CD4-positive, alpha-beta T cell treated with Interleukin-17A for 1 hour (primary cell): ENCODE data around the gene LILRB3.
A peak's percentile ranks its signal among the peaks of the same experiment; 100 is the strongest.
"Not testable (repeated sequence)": the region's sequence is repeated elsewhere in the genome, so short reads cannot be mapped to it uniquely, and the experiment has no call there.

Experiments used
- DNase-seq: peaks from one replicate; pipeline ENCODE4 v3.0.0-alpha.2; 2020

Gene LILRB3

DNA sequence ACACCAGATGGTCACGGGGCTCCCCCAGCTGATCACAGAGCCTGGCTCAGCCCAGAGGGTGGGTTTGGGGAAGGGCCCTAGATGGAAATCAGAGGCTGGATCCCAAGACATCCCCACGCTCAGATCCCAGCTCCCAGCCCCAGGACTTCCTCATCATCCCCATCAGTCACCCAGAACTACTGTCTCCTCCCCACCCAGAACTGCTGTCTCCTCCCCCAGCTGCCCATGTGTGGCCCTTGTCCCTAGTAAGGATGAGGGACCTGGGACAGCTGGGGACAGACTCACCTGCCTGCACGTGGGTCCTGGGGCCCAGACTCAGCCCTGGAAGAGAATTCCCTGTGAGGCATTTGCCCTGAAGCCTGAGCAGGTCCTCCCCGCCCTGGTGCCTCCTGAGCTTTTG, 19.4 kb upstream of the LILRB3 start:
- not testable (repeated sequence) for DNase-seq

DNA sequence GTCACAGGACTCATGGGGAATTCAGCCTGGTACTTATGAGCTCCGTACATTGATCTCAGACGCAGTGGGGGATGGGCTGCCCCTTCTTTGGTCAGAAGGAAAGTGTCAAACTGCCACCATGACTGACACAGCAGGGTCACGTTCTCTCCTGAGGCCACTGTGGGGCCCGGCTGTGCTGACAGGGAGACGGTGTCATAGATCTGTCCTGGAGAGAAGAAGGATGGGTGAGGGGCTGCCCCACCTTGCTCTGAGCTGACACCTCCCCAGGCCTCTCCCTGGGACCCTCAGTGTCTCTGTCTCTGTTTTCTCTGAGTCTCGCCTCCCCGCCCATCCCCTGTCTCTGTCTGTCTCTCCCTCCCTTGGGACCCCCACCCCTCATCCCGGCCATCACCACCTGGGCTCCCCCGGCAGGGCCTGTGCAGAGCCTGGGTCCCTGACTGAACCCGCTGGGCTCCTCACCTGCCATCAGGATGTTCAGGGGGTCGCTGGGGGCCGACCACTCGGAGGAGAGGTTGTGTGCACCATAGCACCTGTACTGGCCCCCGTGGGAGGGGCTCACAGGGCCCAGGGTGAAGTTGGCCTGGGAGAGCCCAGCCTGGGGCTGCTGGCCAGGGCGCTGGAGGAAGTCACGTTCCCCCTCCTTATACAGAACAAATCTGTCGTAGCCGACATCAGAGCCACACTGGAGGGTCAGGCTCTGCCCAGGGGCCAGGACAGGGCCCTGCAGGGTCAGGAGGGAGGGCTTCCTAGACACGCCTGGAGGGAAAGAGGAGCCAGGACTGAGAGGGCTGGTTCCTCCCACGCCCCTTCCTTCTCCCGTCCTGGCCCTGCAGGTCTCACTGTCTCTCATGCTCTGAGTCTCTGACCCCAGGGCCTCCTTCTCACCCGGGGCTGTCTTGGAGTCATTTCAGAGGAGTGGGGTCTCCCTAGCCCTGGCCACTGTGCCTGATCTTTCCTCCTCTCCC, 17.8 kb upstream of the LILRB3 start:
- DNase-seq = not testable (repeated sequence)

DNA sequence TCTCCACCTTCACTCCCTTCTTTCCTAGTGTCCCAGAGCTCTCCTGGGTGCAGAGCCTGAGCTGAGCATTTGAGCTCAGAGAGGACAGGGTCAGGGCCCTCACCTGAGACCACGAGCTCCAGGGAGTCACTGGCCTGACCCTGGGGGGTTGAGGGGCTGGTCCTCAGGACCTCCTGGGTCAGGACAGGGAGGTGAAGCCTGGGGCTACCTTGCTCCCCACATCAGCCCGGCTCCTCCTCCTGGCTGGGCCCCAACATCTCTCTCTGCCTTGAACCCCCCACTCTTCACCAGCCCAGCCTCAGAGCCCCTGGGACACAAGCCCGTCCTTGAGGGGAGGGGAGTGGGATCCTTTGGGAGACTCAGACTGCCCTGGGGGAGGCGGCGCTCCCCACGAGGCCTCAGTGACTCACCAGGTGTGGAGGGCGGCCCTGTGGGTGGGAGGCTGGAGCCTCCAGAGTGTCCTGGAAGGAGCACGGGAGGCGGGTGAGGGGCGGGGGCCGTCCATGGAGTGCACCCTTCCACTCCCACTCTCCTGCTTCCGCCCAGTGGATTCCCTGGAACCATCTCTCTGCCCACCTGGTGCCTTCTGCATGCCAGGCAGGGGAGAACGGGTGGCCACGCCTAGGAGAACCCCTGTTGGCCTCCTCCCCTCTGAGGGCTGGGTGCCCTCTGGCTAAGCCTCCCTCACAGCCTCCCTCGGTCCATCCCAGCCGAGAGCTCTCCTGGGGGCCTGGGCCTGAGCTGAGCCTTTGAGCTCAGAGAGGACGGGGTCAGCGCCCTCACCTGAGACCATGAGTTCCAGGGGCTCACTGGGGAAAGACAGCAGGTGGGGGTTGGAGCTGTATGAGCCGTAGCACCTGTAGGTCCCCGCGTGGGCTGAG, 16.9 kb upstream of the LILRB3 start:
- DNase-seq = not testable (repeated sequence)

DNA sequence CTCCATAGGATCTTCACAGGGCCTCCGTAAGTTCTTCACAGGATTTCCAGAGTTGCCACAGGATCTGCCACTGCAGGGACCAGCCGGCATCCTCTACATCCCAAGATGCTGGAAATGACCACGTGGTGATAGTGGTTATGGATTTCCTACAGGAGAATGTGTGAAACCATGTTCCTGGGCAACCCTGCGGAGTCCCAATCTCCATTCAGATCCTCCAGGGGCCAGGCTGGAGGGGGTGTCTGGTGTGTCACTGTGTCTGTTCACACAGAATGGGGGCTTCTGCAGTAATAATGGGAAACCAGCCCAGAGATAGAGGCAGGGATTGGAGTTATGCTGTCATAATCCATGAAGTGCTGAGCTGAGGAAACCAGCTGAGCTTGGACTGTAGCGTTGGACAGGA, 11.1 kb upstream of the LILRB3 start:
- DNase-seq = no peak

DNA sequence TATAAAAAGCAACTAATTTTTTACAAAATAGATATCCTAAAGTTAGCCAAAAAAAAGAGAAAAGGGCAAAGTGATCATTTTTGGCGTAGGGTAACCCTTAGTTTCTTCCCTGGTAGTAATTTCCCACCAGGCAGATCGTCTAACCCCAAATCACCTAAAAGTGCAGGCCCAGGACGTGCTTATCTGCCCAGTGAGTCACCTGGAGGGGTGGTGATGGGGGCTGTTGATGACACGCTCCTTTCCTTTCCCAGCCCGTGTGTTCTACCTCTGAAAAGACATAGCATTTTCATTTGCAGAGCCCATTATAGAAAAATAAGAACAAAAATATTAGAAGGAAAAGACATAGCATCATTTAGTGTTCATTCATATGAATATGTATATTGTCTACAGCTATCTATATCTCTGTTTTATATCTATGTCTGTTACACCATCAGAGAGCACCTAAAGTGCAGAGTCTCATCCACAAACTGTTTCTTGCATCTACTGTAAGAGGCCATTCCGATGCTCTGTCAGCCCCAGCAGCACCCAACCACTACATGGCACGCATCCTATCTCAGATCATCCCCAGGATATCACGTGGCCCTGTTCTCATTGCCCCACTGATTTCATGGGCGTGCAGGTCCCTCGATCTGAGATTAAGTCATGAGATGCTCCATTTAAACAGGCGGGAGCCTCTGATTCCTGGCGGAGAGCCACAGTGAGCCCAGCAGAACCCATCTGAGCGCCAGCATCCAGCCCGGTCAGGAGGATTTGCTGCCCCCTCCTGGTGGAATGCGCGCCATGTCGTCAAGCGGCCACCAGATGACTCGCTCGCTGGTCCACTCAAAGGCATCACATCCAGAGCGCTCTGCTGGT, 8.5 kb upstream of the LILRB3 start:
- peak; percentile 87 for DNase-seq

DNA sequence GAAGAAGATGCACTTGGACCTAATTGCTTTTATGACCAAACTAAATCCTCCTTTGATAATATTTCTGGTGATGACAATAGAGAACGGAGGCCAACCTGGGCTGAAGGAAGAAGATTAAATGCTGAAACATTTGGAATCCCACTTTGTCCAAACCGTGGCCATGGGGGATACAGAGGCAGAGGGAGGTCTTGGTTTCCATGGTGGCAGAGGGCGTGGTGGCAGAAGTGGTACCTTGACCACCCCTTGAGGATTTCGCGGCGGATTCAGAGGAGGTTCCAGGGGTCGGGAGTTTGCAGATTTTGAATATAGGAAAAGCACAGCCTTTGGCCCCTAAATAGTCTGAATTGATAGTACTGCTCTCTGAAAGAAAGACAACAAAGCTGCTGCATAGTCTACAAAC, 7.2 kb upstream of the LILRB3 start:
- no peak for DNase-seq

DNA sequence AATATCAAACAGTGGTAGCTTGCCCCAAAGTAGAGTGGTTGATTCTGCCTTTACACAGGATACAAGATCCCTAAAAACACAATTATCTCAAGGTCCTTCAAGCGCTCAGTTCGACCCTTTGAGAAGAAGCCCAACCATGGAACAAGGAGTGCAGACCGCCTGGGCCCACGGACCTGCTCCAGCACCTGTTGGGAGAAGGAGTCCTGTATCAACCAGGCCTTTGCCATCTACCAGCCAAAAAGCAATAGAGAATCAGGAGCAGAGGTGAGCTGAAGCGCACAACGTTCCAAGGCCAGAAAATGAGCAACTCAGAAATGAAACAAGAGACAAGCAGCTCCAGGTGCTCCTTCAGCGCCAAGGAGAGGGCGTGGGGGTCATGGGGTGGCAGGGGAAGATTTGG, 6.3 kb upstream of the LILRB3 start:
- DNase-seq = no peak

DNA sequence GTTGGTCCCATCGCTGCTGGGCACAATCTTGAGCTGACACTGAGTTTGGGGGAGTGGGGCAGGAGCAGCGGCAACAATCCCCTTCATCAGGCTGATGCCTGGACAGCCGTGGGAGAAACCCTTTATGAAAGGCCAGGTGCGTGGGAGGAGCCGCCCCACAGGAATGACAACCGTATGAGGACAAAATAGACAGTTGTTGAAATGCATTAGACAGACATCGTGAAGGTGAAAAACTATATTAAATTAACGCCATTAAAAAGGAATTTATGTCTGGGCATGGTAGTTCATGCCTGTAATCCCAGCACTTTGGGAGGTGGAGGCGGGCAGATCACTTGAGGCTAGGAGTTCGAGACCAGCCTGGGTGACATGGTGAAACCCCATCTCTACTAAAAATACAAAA, 1.8 kb upstream of the LILRB3 start:
- not testable (repeated sequence) for DNase-seq

DNA sequence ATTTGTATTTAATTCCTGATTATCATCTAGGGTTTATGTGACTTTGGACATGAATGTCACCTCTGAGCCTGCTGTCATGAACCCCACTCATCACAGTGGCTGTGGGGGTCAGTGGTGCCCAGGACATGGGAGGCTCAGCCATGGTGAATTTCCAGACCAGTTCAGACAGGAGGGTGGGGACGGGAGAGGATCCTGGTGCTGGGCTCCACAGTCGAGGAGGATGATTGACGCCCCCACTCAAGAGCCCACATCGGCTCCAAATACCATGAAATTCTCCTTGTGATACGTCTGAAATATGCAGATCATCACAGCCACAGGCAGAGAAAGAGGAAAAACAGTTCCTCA, 1.1 kb upstream of the LILRB3 start:
- not testable (repeated sequence) for DNase-seq

DNA sequence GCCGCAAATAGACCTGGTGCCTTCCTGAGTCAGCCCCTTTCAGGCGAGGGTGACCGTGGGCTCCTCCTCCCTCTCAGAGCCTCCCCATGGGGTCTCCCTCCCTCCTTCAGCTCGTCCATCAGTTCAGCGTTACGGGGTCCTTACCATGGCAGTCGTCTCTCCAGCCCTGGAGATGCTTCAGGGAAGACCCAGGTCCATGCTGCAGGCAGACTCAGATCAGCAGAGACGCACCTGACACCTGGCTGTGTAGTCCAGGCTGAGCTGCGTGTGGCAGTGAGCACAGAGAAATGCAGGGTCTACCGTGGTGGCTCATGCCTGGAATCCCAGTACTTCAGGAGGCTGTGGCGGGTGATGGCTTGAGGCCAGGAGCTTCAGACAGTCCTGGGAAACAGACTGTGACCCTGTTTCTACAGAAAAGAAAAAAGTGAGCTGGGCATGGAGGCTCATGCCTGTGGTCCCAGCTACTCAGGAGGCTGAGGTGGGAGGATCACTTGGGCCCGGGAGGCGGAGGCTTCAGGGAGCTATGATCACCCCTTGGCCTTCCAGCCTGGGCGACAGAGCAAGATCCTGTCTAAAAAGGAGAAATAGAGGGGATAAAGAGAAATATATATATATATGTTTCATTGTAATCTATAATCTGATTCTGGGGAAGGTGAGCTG, 600 bp upstream of the LILRB3 start:
- not testable (repeated sequence) for DNase-seq

DNA sequence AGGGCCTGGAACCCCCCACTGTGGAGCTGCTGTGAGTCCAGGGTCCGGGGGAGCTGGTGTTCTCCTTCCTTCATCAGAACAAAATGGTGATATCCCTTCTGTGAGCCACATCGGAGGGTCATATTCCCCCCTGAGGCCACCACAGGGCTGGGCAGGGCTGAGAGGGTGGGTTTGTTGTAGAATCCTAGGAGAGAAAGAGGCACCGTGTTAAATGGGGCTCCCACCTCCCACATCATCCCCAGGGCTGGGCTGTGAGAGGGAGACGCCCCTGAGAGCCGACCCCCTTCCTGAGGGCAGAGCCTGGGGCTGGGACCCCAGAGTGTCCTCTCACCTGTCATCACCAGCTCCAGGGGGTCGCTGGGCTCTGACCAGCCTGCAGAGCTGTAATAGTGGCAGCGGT, 860 bp downstream of the LILRB3 start:
- not testable (repeated sequence) for DNase-seq

DNA sequence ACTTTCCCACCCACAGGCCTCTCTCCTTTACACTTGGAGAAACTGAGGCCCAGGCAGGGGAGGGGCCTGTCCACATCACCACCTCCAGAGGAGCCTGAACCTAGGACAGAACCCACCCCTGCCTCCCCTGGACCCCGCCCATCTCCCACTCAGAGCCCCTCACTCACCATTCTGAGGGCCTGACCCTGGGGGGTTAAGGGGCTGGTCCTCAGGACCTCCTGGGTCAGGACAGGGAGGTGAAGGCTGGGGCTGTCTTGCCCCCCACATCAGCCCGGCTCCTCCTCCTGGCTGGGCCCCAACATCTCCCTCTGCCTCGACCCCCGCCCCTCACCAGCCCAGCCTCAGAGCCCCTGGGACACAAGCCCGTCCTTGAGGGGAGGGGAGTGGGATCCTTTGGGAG, 3.1 kb downstream of the LILRB3 start:
- DNase-seq = not testable (repeated sequence)

DNA sequence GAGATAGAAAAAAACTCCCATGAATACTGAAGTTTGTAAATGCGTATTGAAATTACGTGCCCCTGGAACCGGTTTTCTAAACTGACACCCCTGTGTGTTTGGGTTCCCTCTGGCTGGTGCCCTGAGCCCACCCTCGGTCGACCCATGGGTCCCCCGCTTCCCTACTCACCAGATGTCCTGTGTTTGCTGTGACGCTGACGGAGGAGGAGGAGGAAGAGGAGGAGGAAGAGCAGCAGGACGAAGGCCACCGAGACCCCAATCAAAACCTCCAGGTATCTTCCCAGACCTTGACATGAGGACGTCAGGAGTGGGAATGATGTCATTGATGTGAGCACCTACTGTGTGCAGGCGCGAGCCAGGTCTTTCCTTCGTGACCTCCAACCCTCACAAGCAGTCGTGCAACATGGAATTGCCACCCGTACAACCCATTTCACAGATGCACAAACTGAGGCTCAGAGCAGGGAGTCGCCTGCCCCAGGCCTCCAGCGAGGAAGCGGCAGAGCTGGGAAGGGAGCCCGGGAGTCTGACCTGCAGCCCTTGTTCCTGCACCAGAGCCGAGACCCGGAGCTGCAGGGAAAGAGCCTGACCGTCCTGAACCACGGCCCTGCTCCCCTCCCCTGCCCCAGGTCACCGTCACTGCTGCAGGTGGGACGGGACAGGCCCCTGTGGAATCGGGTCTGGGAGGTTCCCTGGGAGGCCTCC, 3.7 kb downstream of the LILRB3 start:
- DNase-seq = no peak

DNA sequence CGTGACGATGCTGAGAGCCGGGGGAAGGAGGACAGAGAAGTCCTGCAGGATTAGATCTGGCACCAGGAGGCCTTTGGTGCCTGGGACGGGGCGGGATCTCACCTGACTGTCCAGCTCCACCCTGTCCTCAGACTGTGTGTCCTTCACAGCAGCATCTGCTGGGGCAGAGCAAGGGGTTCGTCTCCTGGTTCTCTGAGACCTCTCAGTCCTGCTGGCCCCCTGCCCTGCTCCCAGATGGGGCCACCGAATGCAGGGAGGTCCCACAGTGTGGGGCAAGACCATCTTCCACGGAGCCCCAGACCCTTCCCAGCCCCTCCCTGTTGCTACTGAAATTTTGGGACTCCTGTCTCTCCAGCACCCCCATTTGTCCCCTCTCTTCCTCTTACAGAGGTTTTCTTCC, 4.5 kb downstream of the LILRB3 start:
- DNase-seq = no peak

DNA sequence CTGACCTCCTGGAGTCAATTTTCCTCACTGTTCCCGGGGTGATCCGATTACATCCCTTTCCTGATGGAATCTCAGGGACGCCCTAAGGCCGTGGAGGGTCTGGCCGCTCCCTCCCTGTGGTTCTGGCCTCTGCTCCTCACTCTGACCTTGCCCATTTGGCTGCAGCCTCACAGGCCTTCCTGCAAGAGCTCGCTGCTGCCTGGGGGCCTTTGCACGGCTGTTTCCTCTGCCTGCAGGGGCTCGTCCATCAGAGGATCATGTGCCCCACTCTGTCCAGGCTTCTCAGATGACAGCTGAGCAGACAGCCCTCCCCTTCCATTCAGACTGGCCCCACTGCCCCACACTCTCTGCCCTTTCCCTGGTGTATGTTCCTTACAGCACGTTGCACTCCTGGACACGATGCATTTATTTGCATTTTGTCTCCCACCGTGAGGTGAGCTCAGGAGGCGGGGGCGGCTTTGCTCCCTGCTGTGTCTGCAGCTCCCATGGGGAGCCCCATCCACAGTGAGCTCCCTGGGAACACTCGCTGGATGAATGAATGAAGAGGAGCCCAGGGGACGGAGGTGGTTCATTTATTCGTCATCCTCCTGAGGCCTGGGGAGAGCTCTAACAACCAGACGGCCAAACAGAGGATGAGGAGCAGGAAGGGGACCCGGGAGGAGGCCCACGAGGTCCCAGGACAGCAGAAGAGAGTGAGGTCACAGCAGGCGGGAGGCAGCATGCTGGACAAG, 5.1 kb downstream of the LILRB3 start:
- DNase-seq = not testable (repeated sequence)

DNA sequence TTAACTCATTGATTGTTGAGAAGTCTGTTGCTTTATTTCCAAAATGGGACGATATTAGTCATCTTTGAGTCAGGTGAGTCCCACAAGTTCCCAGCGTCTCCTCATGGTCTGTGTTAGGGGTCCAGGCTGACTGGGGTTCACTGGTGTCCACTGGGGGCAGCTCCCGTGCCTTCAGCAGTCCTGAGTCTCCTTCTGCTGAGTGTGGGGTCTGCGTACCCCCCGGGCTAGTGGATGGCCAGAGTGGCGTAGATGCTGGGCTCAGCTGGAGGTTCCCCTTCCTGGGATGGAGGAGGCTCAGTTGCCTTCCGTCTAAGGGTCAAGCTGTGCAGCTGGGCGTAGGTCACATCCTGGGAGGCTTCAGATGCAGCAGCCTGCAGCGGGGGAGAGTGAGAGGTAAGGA, 5.9 kb downstream of the LILRB3 start:
- DNase-seq = no peak

DNA sequence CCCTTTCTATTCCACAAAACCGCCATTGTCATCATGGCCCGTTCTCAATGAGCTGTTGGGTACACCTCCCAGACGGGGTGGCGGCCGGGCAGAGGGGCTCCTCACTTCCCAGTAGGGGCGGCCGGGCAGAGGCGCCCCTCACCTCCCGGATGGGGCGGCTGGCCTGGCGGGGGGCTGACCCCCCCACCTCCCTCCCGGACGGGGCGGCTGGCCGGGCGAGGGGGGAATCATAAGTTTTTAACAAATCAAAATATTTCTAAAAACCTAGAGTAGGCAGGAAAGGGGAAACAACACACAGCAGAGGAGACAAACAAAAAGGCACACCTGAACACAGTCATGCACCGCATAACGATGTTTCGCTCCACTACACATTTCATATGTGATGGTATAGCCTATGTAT, 8.1 kb downstream of the LILRB3 start:
- DNase-seq = not testable (repeated sequence)

DNA sequence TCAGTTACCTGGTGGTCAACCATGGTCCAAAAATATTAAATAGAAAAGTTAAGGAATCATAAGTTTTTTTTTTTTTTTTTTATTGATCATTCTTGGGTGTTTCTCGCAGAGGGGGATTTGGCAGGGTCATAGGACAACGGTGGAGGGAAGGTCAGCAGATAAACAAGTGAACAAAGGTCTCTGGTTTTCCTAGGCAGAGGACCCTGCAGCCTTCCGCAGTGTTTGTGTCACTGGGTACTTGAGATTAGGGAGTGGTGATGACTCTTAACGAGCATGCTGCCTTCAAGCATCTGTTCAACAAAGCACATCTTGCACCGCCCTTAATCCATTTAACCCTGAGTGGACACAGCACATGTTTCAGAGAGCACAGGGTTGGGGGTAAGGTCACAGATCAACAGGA, 8.6 kb downstream of the LILRB3 start:
- DNase-seq = not testable (repeated sequence)

DNA sequence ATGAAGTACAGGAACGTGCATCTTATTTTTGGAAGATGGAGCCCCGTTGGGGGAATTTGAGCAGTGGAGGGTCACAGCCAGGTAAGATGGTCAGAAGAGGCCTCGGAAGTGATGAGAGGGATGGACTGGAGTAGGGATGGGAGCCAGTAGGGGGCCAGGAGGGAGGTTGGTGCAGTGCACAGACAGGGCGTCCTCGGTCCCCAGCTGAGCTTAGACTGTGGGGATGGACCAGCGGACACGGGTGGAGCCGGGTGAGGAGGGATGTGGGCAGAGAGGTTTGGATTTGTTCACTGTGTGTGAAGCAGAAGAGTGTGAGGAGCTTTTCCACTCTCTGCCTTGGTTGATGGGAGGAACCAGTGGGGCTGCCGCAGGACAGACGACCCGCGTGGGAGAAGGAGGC, 11.6 kb downstream of the LILRB3 start:
- no peak for DNase-seq

DNA sequence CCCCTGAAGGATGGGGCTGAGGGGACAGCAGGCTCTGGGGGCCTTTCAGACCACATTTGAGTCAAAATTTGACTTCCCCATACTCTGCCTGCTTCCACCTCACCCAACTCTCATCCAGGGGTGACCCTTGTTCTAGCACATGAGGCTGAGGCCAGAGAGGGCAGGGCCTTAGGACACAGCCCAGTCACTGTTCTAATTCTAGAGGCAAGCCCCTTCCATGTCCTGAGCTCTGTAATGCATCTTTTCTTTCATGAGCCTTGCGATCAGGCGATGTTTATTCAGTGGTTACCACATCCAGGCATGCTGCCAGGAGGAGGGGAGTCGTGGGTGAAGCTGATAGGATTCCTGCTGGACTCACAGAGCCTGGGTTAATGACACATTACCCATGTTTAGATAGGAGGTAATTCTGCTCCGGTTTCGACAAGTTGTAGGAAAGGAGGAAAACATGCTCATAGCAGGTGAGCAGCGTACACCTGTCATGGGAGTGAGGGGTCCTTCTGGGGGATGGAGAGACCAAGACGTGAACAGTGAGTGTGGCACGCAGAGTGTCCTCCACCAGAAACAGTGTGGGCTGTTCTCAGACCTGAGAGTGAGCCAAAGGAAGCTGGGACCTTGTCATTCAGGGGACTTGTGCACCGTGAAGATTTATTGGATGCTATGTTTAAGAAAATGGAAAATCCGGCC, 12.9 kb downstream of the LILRB3 start:
- DNase-seq = no peak
